GM19043 (cell line): ENCODE results near the gene PDGFC.

Source experiments
- ATAC-seq: cut with Tn5 transposase; IDR thresholded peaks from one replicate; pipeline ENCODE4 v1.9.1; 2021; ENCODE audit warnings: low read depth; ENCODE audit not compliant: unreplicated experiment

PDGFC gene

GRCh38 chr4:156838761-156839160 is 132.8 kb downstream of the PDGFC start:
- ATAC-seq: no peak

- ATAC-seq: no peak
Measured at GRCh38 chr4:156837625-156838345, 133.8 kb downstream of the PDGFC start.

GRCh38 chr4:156832886-156833285 is 138.7 kb downstream of the PDGFC start:
- ATAC-seq: no peak

GRCh38 chr4:156830351-156830750 is 141.2 kb downstream of the PDGFC start:
- ATAC-seq: no peak

- ATAC-seq: no peak
Measured at GRCh38 chr4:156829201-156829873, 142.3 kb downstream of the PDGFC start.

GRCh38 chr4:156827519-156827918 is 144.1 kb downstream of the PDGFC start:
- no peak for ATAC-seq

- ATAC-seq: no peak
Measured at GRCh38 chr4:156825074-156825473, 146.5 kb downstream of the PDGFC start.

GRCh38 chr4:156824451-156825060 is 147.0 kb downstream of the PDGFC start:
- ATAC-seq: no peak

GRCh38 chr4:156820931-156821330 is 150.7 kb downstream of the PDGFC start:
- ATAC-seq: no peak

- ATAC-seq: no peak
Measured at GRCh38 chr4:156816360-156816755, 155.2 kb downstream of the PDGFC start.

- ATAC-seq: no peak
Measured at GRCh38 chr4:156815717-156816359, 155.8 kb downstream of the PDGFC start.

- no peak for ATAC-seq
Measured at GRCh38 chr4:156811963-156812362, 159.6 kb downstream of the PDGFC start.

- no peak for ATAC-seq
Measured at GRCh38 chr4:156811286-156811685, 160.3 kb downstream of the PDGFC start.

GRCh38 chr4:156805696-156806095 is 165.9 kb downstream of the PDGFC start:
- no peak for ATAC-seq

- ATAC-seq: no peak
Measured at GRCh38 chr4:156803056-156803455, 168.5 kb downstream of the PDGFC start.

GRCh38 chr4:156800463-156800862 is 171.1 kb downstream of the PDGFC start:
- ATAC-seq: no peak

GRCh38 chr4:156799121-156799589 is 172.4 kb downstream of the PDGFC start:
- no peak for ATAC-seq

GRCh38 chr4:156798438-156798837 is 173.2 kb downstream of the PDGFC start:
- ATAC-seq: no peak

GRCh38 chr4:156797206-156797605 is 174.4 kb downstream of the PDGFC start:
- ATAC-seq: no peak

- ATAC-seq: no peak
Measured at GRCh38 chr4:156795727-156796126, 175.9 kb downstream of the PDGFC start.

GRCh38 chr4:156794863-156795262 is 176.7 kb downstream of the PDGFC start:
- no peak for ATAC-seq
